Brain microvascular endothelial cell (primary cell): ENCODE measurements around the gene RIN3.

ENCODE experiments used
- DNase-seq: peaks from one replicate; pipeline ENCODE4 v3.0.0-alpha.2; 2020
- H3K27ac ChIP-seq: fragments of 250-450 bp; sonication (Bioruptor Pico); 2 replicates; pipeline ENCODE4 v1.5.1; 2020; ENCODE audit warnings: mild to moderate bottlenecking, moderate library complexity
- H3K27me3 ChIP-seq: fragments of 250-450 bp; sonication (Bioruptor Pico); replicated peaks from 2 replicates; pipeline ENCODE4 v1.5.1; 2020; ENCODE audit warnings: mild to moderate bottlenecking
- H3K36me3 ChIP-seq: fragments of 250-450 bp; sonication (Bioruptor Pico); replicated peaks from 2 replicates; pipeline ENCODE4 v1.5.1; 2020; ENCODE audit warnings: mild to moderate bottlenecking
- H3K4me3 ChIP-seq: 2 replicates; pipeline ENCODE4 v1.5.1; 2011; ENCODE audit warnings: low read depth, mild to moderate bottlenecking, control low read depth, low read length, moderate library complexity
- CTCF ChIP-seq: IDR thresholded peaks from 2 replicates; pipeline ENCODE4 v1.5.1; 2011; ENCODE audit warnings: low read depth, mild to moderate bottlenecking, moderate library complexity, low read length, control low read depth, inconsistent platforms; ENCODE audit errors: missing control alignments
- in situ Hi-C: cut with HindIII; loops from 2 replicates; pipeline ENCODE4 v1.10.0; 2017; ENCODE audit warnings: low sequenced_read_pairs, low pct_ligation_motif_present

RIN3 gene

GRCh38 chr14:92596331-92596907 lies 82.8 kb downstream of the RIN3 start:
- DNase-seq, result no peak
- in situ Hi-C loops, result no loop called here
- no peaks in the 10 kb centered on the region for H3K27me3 ChIP-seq
- H3K27ac ChIP-seq, result no peak overlapping the region
- no peaks in the 10 kb centered on the region for H3K36me3 ChIP-seq
- H3K4me3 ChIP-seq, result no peak overlapping the region
- peak; percentile 49 for TF ChIP-seq CTCF

- in situ Hi-C loops, result no loop called here
- no peak for TF ChIP-seq CTCF
- Histone ChIP-seq H3K27ac (no peak overlapping the region), H3K27me3 (no peaks in the 10 kb centered on the region), H3K36me3 (no peaks in the 10 kb centered on the region), H3K4me3 (no peak overlapping the region)
- no peak for DNase-seq
Observed at GRCh38 chr14:92597906-92598905, 84.6 kb downstream of the RIN3 start.

GRCh38 chr14:92599811-92600210 lies 86.2 kb downstream of the RIN3 start:
- Histone ChIP-seq H3K27ac (peak overlapping the region; percentile 21), H3K4me3 (no peak overlapping the region)

GRCh38 chr14:92600318-92601053 lies 86.9 kb downstream of the RIN3 start:
- TF ChIP-seq CTCF, result peak; percentile 39
- Histone ChIP-seq H3K36me3 (no peaks in the 10 kb centered on the region), H3K4me3 (no peak overlapping the region), H3K27me3 (no peaks in the 10 kb centered on the region), H3K27ac (peak overlapping the region; percentile 21)
- in situ Hi-C loops, result no loop called here
- DNase-seq, result peak; percentile 71

More at GRCh38 chr14:92599811-92600210, 86.2 kb downstream of the RIN3 start:
- DNase-seq, result no peak
- no peak for TF ChIP-seq CTCF
- Histone ChIP-seq H3K36me3 (no peaks in the 10 kb centered on the region), H3K27me3 (no peaks in the 10 kb centered on the region)
- in situ Hi-C loops, result no loop called here

GRCh38 chr14:92601131-92601710 lies 87.6 kb downstream of the RIN3 start:
- no peak for TF ChIP-seq CTCF
- Histone ChIP-seq H3K36me3 (no peaks in the 10 kb centered on the region), H3K27ac (no peak overlapping the region), H3K27me3 (no peaks in the 10 kb centered on the region), H3K4me3 (no peak overlapping the region)
- DNase-seq, result no peak
- in situ Hi-C loops, result no loop called here
